MV-4-11 (cell line): ENCODE measurements around the gene OTOG.
A peak's percentile ranks its signal among the peaks of the same experiment; 100 is the strongest.

Experiments used
- DNase-seq: peaks from one replicate; lab custom pipeline; 2025; lab: John Stamatoyannopoulos, UW

The OTOG gene

GRCh38 chr11:17561111-17561415 is 14.0 kb downstream of the OTOG start:
- no peak for DNase-seq

GRCh38 chr11:17561526-17561925 is 14.5 kb downstream of the OTOG start:
- no peak for DNase-seq

GRCh38 chr11:17563231-17563646 is 16.2 kb downstream of the OTOG start:
- DNase-seq, result peak; percentile 53

GRCh38 chr11:17563961-17564686 is 17.1 kb downstream of the OTOG start:
- no peak for DNase-seq

- DNase-seq, result no peak
These were observed 17.6 kb downstream of the OTOG start for GRCh38 chr11:17564687-17565042.

GRCh38 chr11:17568944-17569343 is 21.9 kb downstream of the OTOG start:
- DNase-seq, result no peak

- DNase-seq, result no peak
These were observed 23.0 kb downstream of the OTOG start for GRCh38 chr11:17570034-17570433.

- no peak for DNase-seq
These were observed 24.6 kb downstream of the OTOG start for GRCh38 chr11:17571431-17572358.

GRCh38 chr11:17572359-17572690 is 25.3 kb downstream of the OTOG start:
- no peak for DNase-seq

- DNase-seq, result no peak
These were observed 25.9 kb downstream of the OTOG start for GRCh38 chr11:17572791-17573460.

- DNase-seq, result no peak
These were observed 26.5 kb downstream of the OTOG start for GRCh38 chr11:17573526-17573925.

- no peak for DNase-seq
These were observed 27.4 kb downstream of the OTOG start for GRCh38 chr11:17574141-17575091.

GRCh38 chr11:17575431-17576425 is 28.7 kb downstream of the OTOG start:
- no peak for DNase-seq

- no peak for DNase-seq
These were observed 31.2 kb downstream of the OTOG start for GRCh38 chr11:17578296-17578695.

GRCh38 chr11:17578958-17579357 is 31.9 kb downstream of the OTOG start:
- DNase-seq, result no peak

GRCh38 chr11:17579451-17579850 is 32.4 kb downstream of the OTOG start:
- DNase-seq, result no peak

GRCh38 chr11:17580271-17580670 is 33.2 kb downstream of the OTOG start:
- DNase-seq, result no peak

GRCh38 chr11:17581036-17581731 is 34.1 kb downstream of the OTOG start:
- DNase-seq, result no peak

- DNase-seq, result no peak
These were observed 34.6 kb downstream of the OTOG start for GRCh38 chr11:17581732-17582053.
